IPS-20b (cell line): ENCODE data around the gene RASGRF1.

Experiments used
- H3K27ac ChIP-seq: one replicate; pipeline ENCODE4 v1.5.1; 2013; ENCODE audit warnings: low read length
- H3K27me3 ChIP-seq: 2 replicates; pipeline ENCODE4 v1.6.1; 2013; ENCODE audit warnings: mild to moderate bottlenecking, low read length, inconsistent platforms; ENCODE audit not compliant: insufficient read depth
- H3K36me3 ChIP-seq: 2 replicates; pipeline ENCODE4 v1.6.1; 2013; ENCODE audit warnings: low read depth, mild to moderate bottlenecking, inconsistent platforms, low read length, moderate library complexity; ENCODE audit not compliant: insufficient read depth
- H3K4me1 ChIP-seq: 2 replicates; pipeline ENCODE4 v1.6.1; 2013; ENCODE audit warnings: mild to moderate bottlenecking, control low read depth, inconsistent platforms, low read length, moderate library complexity; ENCODE audit not compliant: insufficient read depth
- H3K4me3 ChIP-seq: 2 replicates; pipeline ENCODE4 v1.5.1; 2013; ENCODE audit warnings: mild to moderate bottlenecking, low read length, inconsistent platforms
- H3K9ac ChIP-seq: 2 replicates; pipeline ENCODE4 v1.6.1; 2013; ENCODE audit warnings: low read depth, mild to moderate bottlenecking, inconsistent platforms, low read length, moderate library complexity
- H3K9me3 ChIP-seq: 2 replicates; pipeline ENCODE4 v1.6.1; 2013; ENCODE audit warnings: mild to moderate bottlenecking, low read depth, low read length, inconsistent platforms; ENCODE audit not compliant: insufficient read depth

RASGRF1 gene

DNA sequence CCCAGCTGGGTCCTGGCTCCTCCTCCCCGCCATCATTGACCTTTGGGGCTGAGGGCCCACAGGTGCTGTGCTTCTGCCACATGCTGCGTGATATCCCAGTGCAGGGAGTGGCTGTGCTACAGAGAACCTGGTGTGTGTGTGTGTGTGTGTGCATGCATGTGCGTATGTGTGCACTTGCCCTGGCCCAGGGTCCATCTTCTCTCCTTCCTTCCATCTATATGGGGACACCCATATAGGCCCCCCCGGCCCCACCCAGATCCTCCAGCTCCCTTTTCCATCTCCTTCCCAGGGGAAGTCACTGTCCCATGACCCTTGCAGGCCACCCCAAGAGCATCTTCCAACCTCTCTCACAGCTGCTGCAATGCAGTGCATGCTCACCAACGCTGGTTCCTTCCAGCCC, 12.6 kb downstream of the RASGRF1 start:
- Histone ChIP-seq H3K4me1 (no peaks in the 10 kb centered on the region), H3K4me3 (no peak overlapping the region), H3K9ac (no peak overlapping the region), H3K27me3 (peaks cover 12% of the 10 kb centered on the region), H3K27ac (no peak overlapping the region), H3K36me3 (no peaks in the 10 kb centered on the region), H3K9me3 (no peaks in the 10 kb centered on the region)

DNA sequence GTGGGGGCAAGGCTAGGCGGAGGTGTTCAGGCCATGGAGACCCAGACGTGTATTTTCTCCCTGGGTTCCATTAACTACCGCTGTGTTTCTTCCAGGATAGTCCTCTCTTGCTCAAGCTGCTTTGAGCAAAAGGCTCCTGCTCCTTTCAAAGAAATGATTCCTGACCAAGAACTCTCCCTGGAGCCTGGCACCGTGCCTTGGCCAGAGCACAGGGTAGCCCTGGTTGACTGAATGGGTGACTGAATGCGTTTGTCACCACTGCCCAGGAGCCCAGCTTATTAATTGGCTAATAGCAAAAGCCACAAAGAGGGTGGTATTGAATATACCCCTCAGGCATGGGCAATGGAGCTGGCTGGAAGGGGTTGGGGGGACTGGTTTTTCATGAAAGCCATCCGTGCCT, 13.9 kb downstream of the RASGRF1 start:
- Histone ChIP-seq H3K27me3 (peaks cover 3% of the 10 kb centered on the region; the same call in 1 of the 2 replicates), H3K9me3 (no peaks in the 10 kb centered on the region), H3K36me3 (no peaks in the 10 kb centered on the region), H3K4me3 (no peak overlapping the region), H3K9ac (no peak overlapping the region), H3K4me1 (no peaks in the 10 kb centered on the region), H3K27ac (no peak overlapping the region)

DNA sequence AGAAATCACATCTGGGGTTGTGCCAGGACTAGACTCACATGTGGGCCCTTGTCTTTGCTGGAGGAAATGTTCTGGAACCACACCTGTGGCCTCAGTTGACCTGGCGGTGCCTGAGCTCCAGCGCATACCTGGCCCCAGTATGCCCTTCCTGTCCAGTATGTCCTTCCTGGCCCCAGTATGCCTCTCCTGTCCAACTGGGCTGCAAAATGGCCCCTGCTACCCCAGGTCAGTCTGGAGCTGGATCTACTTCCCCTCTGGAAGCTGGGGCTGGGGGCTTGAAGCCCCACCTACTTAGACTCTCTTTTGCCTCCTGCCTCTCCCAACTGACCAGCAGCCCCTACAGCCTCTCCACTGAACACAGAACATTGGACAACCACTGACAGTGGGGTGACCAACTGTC, 15.3 kb downstream of the RASGRF1 start:
- Histone ChIP-seq H3K27ac (no peak overlapping the region), H3K4me3 (no peak overlapping the region), H3K36me3 (no peaks in the 10 kb centered on the region), H3K9ac (no peak overlapping the region), H3K27me3 (peaks cover 3% of the 10 kb centered on the region; the same call in 1 of the 2 replicates), H3K9me3 (no peaks in the 10 kb centered on the region), H3K4me1 (no peaks in the 10 kb centered on the region)

DNA sequence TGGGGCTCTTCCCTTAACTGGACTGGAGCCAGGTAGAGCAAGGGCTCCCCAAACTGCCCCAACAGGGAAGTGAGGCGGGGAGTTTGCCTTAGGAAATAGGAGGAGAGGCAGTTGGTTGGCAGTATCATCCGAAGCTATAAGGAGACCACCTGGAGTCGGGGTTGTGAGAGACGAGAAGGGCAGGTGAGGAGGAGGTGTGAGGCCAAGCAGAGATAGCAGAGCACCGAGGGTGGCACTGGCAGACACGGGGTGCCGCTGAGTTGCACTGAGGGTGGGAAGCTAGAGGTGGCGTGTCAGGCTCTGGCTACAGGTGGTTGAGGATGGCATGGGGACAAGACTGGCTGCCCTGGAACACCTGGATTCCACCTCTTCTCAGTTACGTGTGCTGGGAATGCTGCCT, 17.2 kb downstream of the RASGRF1 start:
- Histone ChIP-seq H3K4me1 (no peaks in the 10 kb centered on the region), H3K4me3 (no peak overlapping the region), H3K27me3 (no peaks in the 10 kb centered on the region; the same call in 1 of the 2 replicates), H3K36me3 (no peaks in the 10 kb centered on the region), H3K27ac (no peak overlapping the region), H3K9ac (no peak overlapping the region), H3K9me3 (no peaks in the 10 kb centered on the region)

- no peaks in the 10 kb centered on the region for H3K9me3 ChIP-seq
- peaks cover 9% of the 10 kb centered on the region; the same call in 1 of the 2 replicates for H3K27me3 ChIP-seq
- H3K27ac ChIP-seq = no peak overlapping the region
- H3K36me3 ChIP-seq = no peaks in the 10 kb centered on the region
- no peak overlapping the region for H3K9ac ChIP-seq
- no peak overlapping the region for H3K4me3 ChIP-seq
- no peaks in the 10 kb centered on the region for H3K4me1 ChIP-seq
Measured at GRCh38 chr15:79071901-79072300, 18.7 kb downstream of the RASGRF1 start.

DNA sequence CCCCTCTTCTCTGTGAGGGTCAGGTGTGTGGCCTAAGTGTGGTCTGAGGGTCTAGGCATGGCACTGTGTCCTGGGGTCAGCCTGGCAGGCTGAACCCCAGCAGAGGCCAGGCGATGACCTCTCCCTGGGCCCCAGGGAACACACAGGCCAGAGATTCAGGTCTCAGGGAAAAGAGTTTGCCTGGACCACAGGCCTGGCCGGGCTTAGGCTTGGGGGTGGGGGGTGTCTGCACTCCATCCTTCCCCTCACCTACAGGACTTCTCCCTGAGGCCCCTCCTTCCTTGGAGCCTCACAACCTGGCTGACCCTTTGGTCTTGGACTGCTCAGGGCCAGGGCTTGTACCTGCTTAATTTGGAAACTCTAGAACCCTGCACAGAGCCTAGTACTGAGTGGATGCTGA, 21.8 kb downstream of the RASGRF1 start:
- Histone ChIP-seq H3K27me3 (peaks cover 20% of the 10 kb centered on the region), H3K4me1 (no peaks in the 10 kb centered on the region), H3K36me3 (no peaks in the 10 kb centered on the region), H3K9ac (no peak overlapping the region), H3K27ac (no peak overlapping the region), H3K9me3 (no peaks in the 10 kb centered on the region), H3K4me3 (no peak overlapping the region)

- Histone ChIP-seq H3K9ac (no peak overlapping the region), H3K27me3 (peaks cover 29% of the 10 kb centered on the region), H3K27ac (no peak overlapping the region), H3K36me3 (no peaks in the 10 kb centered on the region), H3K9me3 (no peaks in the 10 kb centered on the region), H3K4me1 (no peaks in the 10 kb centered on the region), H3K4me3 (no peak overlapping the region)
Measured at GRCh38 chr15:79067969-79068368, 22.6 kb downstream of the RASGRF1 start.

DNA sequence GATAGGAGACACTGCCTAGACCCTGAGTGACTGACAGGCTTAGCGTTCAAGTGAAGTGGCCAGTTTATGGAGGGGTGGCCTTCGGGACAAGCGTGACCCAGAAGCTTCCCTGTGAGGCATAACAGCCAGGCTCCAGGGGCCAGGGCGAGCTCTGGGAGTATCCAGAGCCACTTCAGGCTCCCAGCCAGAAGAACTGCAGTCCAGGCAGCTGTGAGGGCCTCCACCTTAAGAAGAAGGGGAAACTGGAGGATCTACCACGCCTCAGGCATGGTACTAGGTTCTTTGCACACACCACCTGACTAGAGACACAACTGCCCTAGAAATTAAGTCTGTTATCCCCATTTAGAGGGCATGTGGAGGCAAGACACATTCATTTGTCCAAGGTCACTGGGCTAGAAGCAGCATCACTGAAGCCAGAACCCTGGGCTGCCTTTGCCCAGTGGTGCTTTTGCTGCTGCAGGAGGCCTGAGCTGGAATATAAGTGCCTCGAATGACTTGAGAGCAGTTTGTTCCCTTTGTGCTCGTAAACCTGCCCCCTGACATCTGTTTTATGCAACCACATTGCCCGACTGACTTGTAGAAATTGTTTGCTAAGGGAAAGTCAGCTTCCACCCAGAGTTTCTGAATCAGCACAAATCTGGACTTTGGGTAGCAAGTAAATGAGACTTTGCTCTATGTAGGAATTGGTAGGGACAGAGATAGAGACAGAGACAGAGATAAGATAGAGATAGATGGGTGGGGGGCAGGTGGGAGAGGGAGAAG, 23.3 kb downstream of the RASGRF1 start:
- H3K27ac ChIP-seq = no peak overlapping the region
- peaks cover 36% of the 10 kb centered on the region for H3K27me3 ChIP-seq
- H3K4me1 ChIP-seq = no peaks in the 10 kb centered on the region
- no peaks in the 10 kb centered on the region for H3K9me3 ChIP-seq
- no peak overlapping the region for H3K4me3 ChIP-seq
- H3K9ac ChIP-seq = no peak overlapping the region
- H3K36me3 ChIP-seq = no peaks in the 10 kb centered on the region

DNA sequence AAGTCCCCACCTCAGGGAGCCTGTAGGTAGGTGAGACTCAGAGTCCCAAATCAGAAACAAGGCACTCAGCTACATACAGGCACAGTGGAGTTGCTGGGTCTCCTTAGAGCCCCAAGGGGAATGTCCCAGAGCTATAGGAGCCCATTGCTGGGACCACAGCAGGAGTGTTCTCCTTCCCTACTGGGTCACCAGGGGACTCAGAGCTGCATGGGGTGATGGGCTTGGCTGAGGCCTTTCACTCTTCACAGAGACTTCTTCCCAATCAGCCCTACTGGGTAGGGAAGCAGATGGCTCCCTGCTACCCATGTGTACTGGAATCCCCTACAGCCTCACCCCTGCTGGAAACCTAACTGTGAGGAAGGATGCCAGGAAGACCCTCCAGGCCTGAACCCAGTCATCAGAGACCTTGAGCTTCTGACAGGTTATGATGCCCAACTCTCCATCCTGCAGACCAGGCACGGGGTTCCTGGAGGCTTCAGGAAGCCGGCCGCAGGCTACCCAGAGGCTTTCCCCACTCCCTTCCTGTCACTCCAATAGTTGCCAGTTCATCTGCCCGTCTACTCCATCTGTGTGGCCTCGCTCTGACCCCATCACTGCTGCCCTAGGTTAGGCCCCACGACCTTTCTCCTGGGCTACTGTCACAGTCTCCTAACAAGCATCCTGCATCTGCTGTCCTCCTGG, 24.0 kb downstream of the RASGRF1 start:
- peaks cover 43% of the 10 kb centered on the region for H3K27me3 ChIP-seq
- H3K4me1 ChIP-seq = no peaks in the 10 kb centered on the region
- no peak overlapping the region for H3K9ac ChIP-seq
- H3K9me3 ChIP-seq = no peaks in the 10 kb centered on the region
- no peaks in the 10 kb centered on the region for H3K36me3 ChIP-seq
- H3K4me3 ChIP-seq = no peak overlapping the region
- no peak overlapping the region for H3K27ac ChIP-seq

DNA sequence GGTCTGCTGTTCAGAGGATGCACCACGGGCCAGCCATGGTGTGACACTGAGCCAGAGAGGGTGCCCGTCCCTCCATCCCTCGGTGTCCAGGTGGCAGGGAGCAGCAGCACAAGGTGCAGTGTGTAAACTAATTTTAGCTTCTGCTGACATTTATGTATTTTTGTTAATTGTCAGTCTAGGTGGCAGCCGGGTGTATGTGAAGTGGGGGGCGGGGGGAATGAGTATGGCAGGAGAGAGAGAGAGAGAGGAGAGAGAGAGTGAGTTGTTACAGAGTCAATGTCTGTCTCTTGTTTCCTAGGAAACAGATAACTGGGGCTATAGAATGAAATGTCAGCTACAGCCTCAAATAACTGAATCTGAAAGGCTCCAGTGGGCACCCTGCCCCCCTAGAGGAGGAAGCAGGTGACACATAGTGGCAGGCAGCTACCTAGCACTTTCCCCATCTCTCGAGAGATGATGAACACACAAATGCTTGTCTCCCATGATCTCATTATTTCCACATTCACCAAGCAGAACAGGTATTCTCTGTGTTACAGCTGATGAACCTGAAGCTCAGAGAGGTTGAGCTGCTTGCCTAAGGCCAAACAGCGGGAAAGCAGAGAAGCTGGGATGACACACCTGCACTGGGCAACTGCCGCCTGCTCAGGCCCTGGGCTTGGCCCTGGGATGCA, 24.7 kb downstream of the RASGRF1 start:
- H3K27ac ChIP-seq = no peak overlapping the region
- H3K36me3 ChIP-seq = no peaks in the 10 kb centered on the region
- H3K9me3 ChIP-seq = no peaks in the 10 kb centered on the region
- H3K4me3 ChIP-seq = no peak overlapping the region
- H3K27me3 ChIP-seq = peaks cover 49% of the 10 kb centered on the region
- no peak overlapping the region for H3K9ac ChIP-seq
- H3K4me1 ChIP-seq = peaks cover 3% of the 10 kb centered on the region

- Histone ChIP-seq H3K27me3 (peaks cover 54% of the 10 kb centered on the region), H3K9me3 (no peaks in the 10 kb centered on the region), H3K4me1 (peaks cover 8% of the 10 kb centered on the region), H3K4me3 (no peak overlapping the region), H3K9ac (no peak overlapping the region), H3K36me3 (no peaks in the 10 kb centered on the region), H3K27ac (no peak overlapping the region)
Measured at GRCh38 chr15:79065361-79065705, 25.2 kb downstream of the RASGRF1 start.

- no peak overlapping the region for H3K9ac ChIP-seq
- no peak overlapping the region for H3K4me3 ChIP-seq
- H3K27ac ChIP-seq = no peak overlapping the region
- no peaks in the 10 kb centered on the region for H3K9me3 ChIP-seq
- peaks cover 63% of the 10 kb centered on the region for H3K27me3 ChIP-seq
- no peaks in the 10 kb centered on the region for H3K36me3 ChIP-seq
- peaks cover 12% of the 10 kb centered on the region for H3K4me1 ChIP-seq
Measured at GRCh38 chr15:79064496-79064895, 26.1 kb downstream of the RASGRF1 start.
